ENCODE data around the gene CPHXL.

GRCh38 chr16:75774197-75774596 is 47.9 kb upstream of the CPHXL start:
- TF ChIP-seq CTCF (IDR thresholded peaks at IDR 0.05) (no peak), POLR2A (IDR thresholded peaks at IDR 0.05) (no peak)
